Measurements from ENCODE around the gene KCNG4. TPM values are rescaled to one million over a fixed set of nuclear protein-coding genes. Genes with fewer than 3 reads are reported as not detected.

Gene KCNG4
- polyA plus RNA-seq, 1 donor (not counting 4 experiments of a cell fraction or from before 2014, with no cell fraction given): not detected

GRCh38 chr16:84237994-84238750 is 1.6 kb downstream of the KCNG4 start:
- dilution Hi-C loops (cut with MboI; ENCODE audit: extremely low pct_ligation_motif_present, low sequenced_read_pairs): no loop called here

GRCh38 chr16:84236671-84237070 is 3.1 kb downstream of the KCNG4 start:
- H3K27ac ChIP-seq (ENCODE audit: control insufficient read depth, insufficient read depth, low read length): no peak overlapping the region
- H3K36me3 ChIP-seq (ENCODE audit: control insufficient read depth in 2 of 2, extremely low read depth in 1 of 2, insufficient read depth in 2 of 2, low read length in 2 of 2): no peaks in the 10 kb centered on the region
- FAIRE-seq (no peak), DNase-seq (ENCODE audit: low read depth, low spot score) (no peak)
- H3K9me3 ChIP-seq (ENCODE audit: control insufficient read depth, low read depth, low read length): no peaks in the 10 kb centered on the region
- no peaks in the 10 kb centered on the region for H3K79me2 ChIP-seq (ENCODE audit: control insufficient read depth, insufficient read depth, low read length)
- dilution Hi-C loops (cut with MboI; ENCODE audit: extremely low pct_ligation_motif_present, low sequenced_read_pairs): no loop called here
- no peak overlapping the region for H2AFZ ChIP-seq (ENCODE audit: control insufficient read depth, low read length)
- H3K4me1 ChIP-seq (ENCODE audit: control insufficient read depth, extremely low read depth, insufficient read depth, low read length): no peaks in the 10 kb centered on the region
- H3K4me2 ChIP-seq (ENCODE audit: control insufficient read depth, extremely low read depth, insufficient read depth, low read depth, low read length): no peak overlapping the region
- TF ChIP-seq CTCF (optimal IDR thresholded peaks at IDR 0.05 in 1 of 3, IDR thresholded peaks at IDR 0.05 in 1 of 3, conservative IDR thresholded peaks at IDR 0.05 in 1 of 3; ENCODE audit: extremely low read depth in 1 of 3, insufficient read depth in 2 of 3, low read length in 3 of 3) (no peak), EZH2 (IDR thresholded peaks at IDR 0.05; ENCODE audit: low read length) (no peak)
- H3K9ac ChIP-seq (ENCODE audit: control insufficient read depth, extremely low read depth, insufficient read depth, low read length): no peak overlapping the region
- H4K20me1 ChIP-seq (ENCODE audit: control insufficient read depth, extremely low read depth, insufficient read depth, low read length): no peaks in the 10 kb centered on the region
- no peaks in the 10 kb centered on the region for H3K9me1 ChIP-seq (ENCODE audit: control insufficient read depth, extremely low read depth, insufficient read depth, low read length)
- no peak overlapping the region for H3K4me3 ChIP-seq (ENCODE audit: control insufficient read depth in 2 of 3, extremely low read depth in 1 of 3, insufficient read depth in 2 of 3, low read depth in 1 of 3, low read length in 3 of 3)
- H3K27me3 ChIP-seq (ENCODE audit: control insufficient read depth, extremely low read depth, insufficient read depth, low read length): peaks cover 27% of the 10 kb centered on the region

More at GRCh38 chr16:84237994-84238750, 1.6 kb downstream of the KCNG4 start:
- Histone ChIP-seq H3K9me3 (ENCODE audit: control insufficient read depth, low read depth, low read length) (no peaks in the 10 kb centered on the region), H3K36me3 (ENCODE audit: control insufficient read depth in 2 of 2, extremely low read depth in 1 of 2, insufficient read depth in 2 of 2, low read length in 2 of 2) (no peaks in the 10 kb centered on the region), H3K4me3 (ENCODE audit: control insufficient read depth in 2 of 3, extremely low read depth in 1 of 3, insufficient read depth in 2 of 3, low read depth in 1 of 3, low read length in 3 of 3) (no peak overlapping the region), H3K4me2 (ENCODE audit: control insufficient read depth, extremely low read depth, insufficient read depth, low read depth, low read length) (no peak overlapping the region), H3K27me3 (ENCODE audit: control insufficient read depth, extremely low read depth, insufficient read depth, low read length) (peaks cover 31% of the 10 kb centered on the region), H3K4me1 (ENCODE audit: control insufficient read depth, extremely low read depth, insufficient read depth, low read length) (no peaks in the 10 kb centered on the region), H3K9ac (ENCODE audit: control insufficient read depth, extremely low read depth, insufficient read depth, low read length) (no peak overlapping the region), H3K9me1 (ENCODE audit: control insufficient read depth, extremely low read depth, insufficient read depth, low read length) (no peaks in the 10 kb centered on the region), H4K20me1 (ENCODE audit: control insufficient read depth, extremely low read depth, insufficient read depth, low read length) (no peaks in the 10 kb centered on the region), H3K27ac (ENCODE audit: control insufficient read depth, insufficient read depth, low read length) (no peak overlapping the region), H2AFZ (ENCODE audit: control insufficient read depth, low read length) (no peak overlapping the region), H3K79me2 (ENCODE audit: control insufficient read depth, insufficient read depth, low read length) (no peaks in the 10 kb centered on the region)
- TF ChIP-seq EZH2 (IDR thresholded peaks at IDR 0.05; ENCODE audit: low read length) (no peak), CTCF (optimal IDR thresholded peaks at IDR 0.05 in 1 of 3, IDR thresholded peaks at IDR 0.05 in 1 of 3, conservative IDR thresholded peaks at IDR 0.05 in 1 of 3; ENCODE audit: extremely low read depth in 1 of 3, insufficient read depth in 2 of 3, low read length in 3 of 3) (no peak)
- FAIRE-seq (no peak), DNase-seq (ENCODE audit: low read depth, low spot score) (no peak)

Data from keratinocyte (primary cell).